MCF 10A (cell line): ENCODE data around the gene FAP. TPM values are rescaled to one million over a fixed set of nuclear protein-coding genes. Genes with fewer than 3 reads are reported as not detected.

Experiments
- BruUV-seq: library from RNA; stranded (reverse); fragments of 400-500 nt; replicated peaks from 2 replicates; lab custom pipeline; 2021; lab: Mats Ljungman, UMichigan
- CTCF ChIA-PET: fragments of 300-600 bp; sonication (Branson Sonifier 250); formaldehyde crosslinking; extraction: SDS; loops from one replicate; lab custom pipeline; 2021; ENCODE audit warnings: antibody characterized with exemption, inconsistent platforms; lab: Yijun Ruan, JAX
- POLR2A ChIA-PET: fragments of 300-600, 350-650 bp; sonication (Branson Sonifier 250); formaldehyde crosslinking; extraction: SDS; loops from one replicate; lab custom pipeline; 2020; ENCODE audit warnings: antibody characterized with exemption, inconsistent platforms; lab: Yijun Ruan, JAX
- DNase-seq: peaks from one replicate; pipeline ENCODE4 v3.0.0-alpha.2; 2018; ENCODE audit not compliant: unreplicated experiment
- H3K27ac Mint-ChIP-seq: one replicate; pipeline ENCODE4 v1.8.0; 2022; ENCODE audit warnings: mild to moderate bottlenecking, low read depth, mixed read lengths; ENCODE audit not compliant: unreplicated experiment
- H3K27me3 Mint-ChIP-seq: one replicate; pipeline ENCODE4 v1.8.0; 2022; ENCODE audit warnings: mixed read lengths; ENCODE audit not compliant: insufficient read depth, unreplicated experiment
- H3K36me3 Mint-ChIP-seq: one replicate; pipeline ENCODE4 v1.8.0; 2022; ENCODE audit warnings: mild to moderate bottlenecking, moderate library complexity, mixed read lengths; ENCODE audit not compliant: insufficient read depth, unreplicated experiment
- H3K4me1 Mint-ChIP-seq: one replicate; pipeline ENCODE4 v1.8.0; 2022; ENCODE audit warnings: mixed read lengths; ENCODE audit not compliant: insufficient read depth, unreplicated experiment
- H3K4me3 Mint-ChIP-seq: one replicate; pipeline ENCODE4 v1.8.0; 2022; ENCODE audit warnings: mild to moderate bottlenecking, moderate library complexity, mixed read lengths; ENCODE audit not compliant: unreplicated experiment
- H3K9me3 Mint-ChIP-seq: one replicate; pipeline ENCODE4 v1.8.0; 2022; ENCODE audit warnings: mixed read lengths; ENCODE audit not compliant: unreplicated experiment
- intact Hi-C: fragments of 100-400 bp; cut with micrococcal nuclease; formaldehyde crosslinking; loops from 2 replicates; pipeline ENCODE4 v1.14.1; 2022
- total RNA-seq: library from RNA; stranded (reverse); gene quantifications from 2 replicates; pipeline ENCODE4 v1.2.3, GENCODE V29; 2022
- TF ChIP-seq, protein P1 (sequence below): fragments of 200-600 bp; IDR thresholded peaks from one replicate; pipeline ENCODE4 v1.8.0; 2022; ENCODE audit warnings: antibody characterized with exemption, mild to moderate bottlenecking; ENCODE audit not compliant: unreplicated experiment

The FAP gene
- total RNA-seq, 1 experiment from 2014 or later = 12.1 TPM

DNA sequence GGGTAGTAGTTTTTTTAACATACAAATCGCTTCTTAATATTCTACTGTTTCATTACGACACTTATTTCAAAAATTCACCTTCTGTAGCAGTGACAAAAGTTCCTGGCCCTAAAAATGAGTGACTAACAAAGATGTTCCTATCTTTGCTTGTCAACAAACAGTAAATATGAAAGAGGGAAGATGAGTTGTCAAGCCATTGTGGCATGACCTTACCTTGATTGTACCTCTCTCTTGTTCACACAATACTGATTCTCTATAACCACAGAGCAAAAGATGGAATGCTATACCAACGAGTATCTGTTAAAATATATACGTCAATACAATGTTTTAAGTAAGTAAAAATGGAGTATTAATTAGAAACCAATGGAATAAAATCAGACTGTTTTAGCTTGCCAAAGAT is 76.5 kb downstream of the FAP start:
- no peak for DNase-seq
- BruUV-seq = no TSS peak
- ChIA-PET CTCF (interaction anchor here (0.9 to 1.5 kb wide), 7 partner anchors 11 to 134 kb away, joined by 3 to 5 read pairs (median 3); partner anchors contain the start of gene GCG), POLR2A (no interaction called here)
- TF ChIP-seq, protein P1, sequence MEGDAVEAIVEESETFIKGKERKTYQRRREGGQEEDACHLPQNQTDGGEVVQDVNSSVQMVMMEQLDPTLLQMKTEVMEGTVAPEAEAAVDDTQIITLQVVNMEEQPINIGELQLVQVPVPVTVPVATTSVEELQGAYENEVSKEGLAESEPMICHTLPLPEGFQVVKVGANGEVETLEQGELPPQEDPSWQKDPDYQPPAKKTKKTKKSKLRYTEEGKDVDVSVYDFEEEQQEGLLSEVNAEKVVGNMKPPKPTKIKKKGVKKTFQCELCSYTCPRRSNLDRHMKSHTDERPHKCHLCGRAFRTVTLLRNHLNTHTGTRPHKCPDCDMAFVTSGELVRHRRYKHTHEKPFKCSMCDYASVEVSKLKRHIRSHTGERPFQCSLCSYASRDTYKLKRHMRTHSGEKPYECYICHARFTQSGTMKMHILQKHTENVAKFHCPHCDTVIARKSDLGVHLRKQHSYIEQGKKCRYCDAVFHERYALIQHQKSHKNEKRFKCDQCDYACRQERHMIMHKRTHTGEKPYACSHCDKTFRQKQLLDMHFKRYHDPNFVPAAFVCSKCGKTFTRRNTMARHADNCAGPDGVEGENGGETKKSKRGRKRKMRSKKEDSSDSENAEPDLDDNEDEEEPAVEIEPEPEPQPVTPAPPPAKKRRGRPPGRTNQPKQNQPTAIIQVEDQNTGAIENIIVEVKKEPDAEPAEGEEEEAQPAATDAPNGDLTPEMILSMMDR = no peak
- Mint-ChIP-seq H3K9me3 (no peaks in the 10 kb centered on the region), H3K27ac (no peak overlapping the region), H3K4me3 (no peak overlapping the region), H3K27me3 (no peaks in the 10 kb centered on the region), H3K4me1 (no peaks in the 10 kb centered on the region), H3K36me3 (peaks cover 4% of the 10 kb centered on the region)
- intact Hi-C loops = no loop called here

DNA sequence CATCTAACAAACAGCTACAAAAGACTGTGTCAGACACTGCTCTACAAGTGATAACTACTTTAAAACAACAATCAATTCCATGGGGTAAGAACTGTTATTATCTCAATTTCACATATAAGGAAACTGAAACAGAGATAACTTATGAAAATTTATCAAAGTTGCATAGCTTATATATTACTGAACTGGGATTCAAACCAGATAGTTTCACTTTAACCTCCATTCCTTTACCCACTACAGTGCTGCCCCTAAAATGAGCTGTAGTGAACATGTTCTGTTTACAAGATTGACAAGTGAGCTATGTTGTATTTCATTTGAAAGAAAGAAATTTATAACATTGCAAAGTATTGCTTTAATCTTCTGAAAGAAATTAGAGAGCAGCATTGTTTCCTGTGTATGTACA is 77.1 kb downstream of the FAP start:
- ChIA-PET POLR2A (no interaction called here), CTCF (interaction anchor here (0.9 to 1.5 kb wide), 7 partner anchors 10 to 135 kb away, joined by 3 to 5 read pairs (median 3); partner anchors contain the start of gene GCG)
- peaks cover 4% of the 10 kb centered on the region for H3K36me3 Mint-ChIP-seq
- no peaks in the 10 kb centered on the region for H3K9me3 Mint-ChIP-seq
- no peak overlapping the region for H3K27ac Mint-ChIP-seq
- no TSS peak for BruUV-seq
- intact Hi-C loops = no loop called here
- DNase-seq = no peak
- no peak overlapping the region for H3K4me3 Mint-ChIP-seq
- no peaks in the 10 kb centered on the region for H3K4me1 Mint-ChIP-seq
- TF ChIP-seq, protein P1 = no peak
- no peaks in the 10 kb centered on the region for H3K27me3 Mint-ChIP-seq

DNA sequence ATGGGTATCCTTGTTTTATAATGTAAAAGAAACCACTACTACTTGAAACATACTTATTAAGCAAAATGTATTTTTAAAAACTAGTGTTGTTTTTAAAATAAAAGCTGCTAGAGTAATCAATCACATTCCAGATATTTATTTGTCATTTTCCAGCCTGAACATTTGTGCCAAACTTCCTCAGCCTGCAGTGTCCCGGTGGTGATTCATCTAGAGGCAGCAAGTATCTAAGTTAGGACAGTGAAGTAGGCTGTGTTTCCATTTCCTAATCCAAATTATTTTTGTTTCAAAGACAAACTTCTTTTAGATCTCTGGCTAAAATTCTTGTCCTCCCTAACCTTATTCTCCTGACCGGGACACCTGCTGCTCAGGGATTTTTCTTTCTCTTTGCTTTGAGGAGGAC is 78.4 kb downstream of the FAP start:
- CTCF ChIA-PET = interaction anchor here (1.1 kb wide), 1 partner anchor 9 kb away, joined by 4 read pairs; no protein-coding TSS in a partner anchor
- intact Hi-C loops = no loop called here
- no TSS peak for BruUV-seq

DNA sequence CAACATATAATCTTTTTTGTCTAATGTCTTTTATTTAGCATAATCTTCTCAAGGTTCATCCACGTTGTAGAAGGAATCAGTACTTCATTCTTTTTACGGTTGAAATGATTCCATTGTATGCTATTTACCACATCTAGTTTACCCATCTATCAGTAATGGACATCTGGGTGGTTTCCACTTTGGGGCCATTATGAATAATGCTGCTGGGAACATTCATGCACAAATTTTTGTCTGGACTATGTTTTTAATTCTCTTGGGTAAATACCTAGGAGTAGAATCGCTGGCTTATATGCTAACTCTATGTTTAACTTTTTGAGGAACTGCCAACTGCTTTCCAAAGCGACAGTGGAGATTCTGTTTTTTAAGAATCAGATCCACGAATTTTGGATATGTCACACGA is 83.8 kb downstream of the FAP start:
- ChIA-PET POLR2A (interaction anchor here (0.6 kb wide), 1 partner anchor 144 kb away, joined by 3 read pairs; no protein-coding TSS in a partner anchor), CTCF (interaction anchor here (2.2 kb wide), 1 partner anchor 139 kb away, joined by 12 read pairs; no protein-coding TSS in a partner anchor)
- H3K4me3 Mint-ChIP-seq = no peak overlapping the region
- no peak overlapping the region for H3K27ac Mint-ChIP-seq
- TF ChIP-seq, protein P1 = no peak
- H3K9me3 Mint-ChIP-seq = no peaks in the 10 kb centered on the region
- no peaks in the 10 kb centered on the region for H3K4me1 Mint-ChIP-seq
- H3K27me3 Mint-ChIP-seq = no peaks in the 10 kb centered on the region
- no peak for DNase-seq
- BruUV-seq = no TSS peak
- H3K36me3 Mint-ChIP-seq = no peaks in the 10 kb centered on the region
- intact Hi-C loops = no loop called here

More for the DNA sequence above, 78.4 kb downstream of the FAP start:
- Mint-ChIP-seq H3K27me3 (no peaks in the 10 kb centered on the region), H3K4me3 (no peak overlapping the region), H3K27ac (no peak overlapping the region), H3K4me1 (no peaks in the 10 kb centered on the region), H3K9me3 (no peaks in the 10 kb centered on the region), H3K36me3 (peaks cover 4% of the 10 kb centered on the region)
- DNase-seq = peak; percentile 6
- TF ChIP-seq, protein P1 = no peak
- POLR2A ChIA-PET = interaction anchor here (0.6 kb wide), 1 partner anchor 16 kb away, joined by 3 read pairs; no protein-coding TSS in a partner anchor
